NCI-H524 (cell line): ENCODE data around the gene FOXI2.
A peak's percentile ranks its signal among the peaks of the same experiment; 100 is the strongest.

Experiments
- DNase-seq, 2 experiments: peaks; one replicate each; lab custom pipeline; 2025; lab: John Stamatoyannopoulos, UW

Gene FOXI2

DNA sequence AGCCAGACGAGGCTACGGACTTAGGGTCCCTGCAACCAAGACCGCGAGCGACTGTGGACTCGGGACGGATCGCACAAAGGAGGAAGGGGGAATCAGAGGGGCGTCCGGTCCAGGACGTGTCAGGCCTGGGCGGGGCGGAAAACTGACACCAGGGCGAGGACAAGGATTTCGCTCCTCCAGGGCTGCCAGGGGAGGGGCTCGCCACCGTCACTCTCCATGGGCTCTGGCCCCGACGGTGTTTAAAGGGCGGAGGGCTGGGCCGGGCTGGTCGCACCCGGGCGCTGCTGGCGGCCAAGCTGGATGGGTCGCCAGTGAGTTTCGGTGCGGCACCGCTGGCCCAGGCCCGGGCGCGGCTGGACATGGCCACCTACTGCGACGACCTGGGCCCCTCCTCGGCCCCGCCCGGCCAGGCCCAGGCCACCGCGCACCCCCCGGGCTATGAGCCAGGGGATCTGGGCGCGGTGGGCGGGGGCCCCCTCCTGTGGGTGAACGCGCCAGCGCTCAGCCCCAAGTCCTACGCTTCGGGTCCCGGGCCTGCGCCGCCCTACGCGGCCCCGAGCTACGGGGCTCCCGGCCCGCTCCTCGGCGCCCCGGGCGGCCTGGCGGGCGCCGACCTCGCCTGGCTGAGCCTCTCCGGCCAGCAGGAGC, at the start of gene FOXI2:
Gene FOXI2, plus strand, starts transcription at position 271 of the 648 bp plus-strand sequence. Its CDS starts 89 bp downstream, at position 360.
- no peak for DNase-seq

DNA sequence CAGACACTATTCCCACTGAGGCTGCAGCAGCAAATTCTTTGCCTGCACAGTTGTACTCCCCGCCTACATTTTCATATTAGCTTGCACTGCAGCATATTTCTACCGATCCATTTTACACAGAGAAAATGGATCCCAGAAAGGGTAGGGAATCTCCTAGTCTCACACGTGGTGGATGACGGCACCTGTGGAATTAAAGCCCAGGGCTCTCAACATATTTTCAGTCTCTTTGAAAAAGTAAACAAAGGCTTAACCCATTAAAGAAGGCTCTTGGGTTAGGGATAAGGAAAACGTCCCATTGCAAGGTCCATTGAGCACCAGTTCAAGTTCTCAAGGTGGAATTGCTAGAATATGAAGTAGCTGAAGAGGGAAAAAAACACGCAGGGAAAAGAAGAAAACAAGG, 49.4 kb upstream of the FOXI2 start:
- no peak for DNase-seq

DNA sequence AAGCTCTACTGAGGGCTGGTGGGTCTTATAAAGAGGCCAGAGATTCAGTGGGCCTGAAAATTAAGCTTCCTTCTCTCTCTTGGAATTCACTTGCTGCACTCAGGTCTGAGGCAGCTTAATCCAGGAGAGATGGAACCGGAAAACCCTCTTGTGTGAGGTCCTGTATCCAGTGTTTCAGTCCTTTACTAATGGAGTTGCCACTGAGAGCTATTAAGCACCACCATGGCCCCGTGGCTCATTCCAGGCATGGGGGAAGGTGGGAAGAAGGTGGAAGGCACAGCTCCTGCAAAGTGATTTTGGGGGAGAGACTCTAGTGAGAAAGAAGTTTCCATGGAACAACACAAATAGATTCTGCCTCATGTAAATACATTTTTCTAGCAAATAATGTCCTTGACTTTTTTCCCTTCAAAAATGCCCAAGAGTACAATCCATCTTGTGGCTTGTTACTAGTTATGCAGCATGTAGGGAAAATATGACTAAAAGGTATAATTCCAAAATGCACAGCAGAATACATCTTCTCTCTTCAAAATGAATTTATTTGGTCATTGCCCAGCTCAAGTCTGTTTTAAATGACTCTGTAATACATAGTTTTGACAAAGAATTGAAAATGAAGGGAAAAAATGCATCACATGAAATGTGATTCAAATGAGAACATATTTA, 46.7 kb upstream of the FOXI2 start:
- DNase-seq: no peak

DNA sequence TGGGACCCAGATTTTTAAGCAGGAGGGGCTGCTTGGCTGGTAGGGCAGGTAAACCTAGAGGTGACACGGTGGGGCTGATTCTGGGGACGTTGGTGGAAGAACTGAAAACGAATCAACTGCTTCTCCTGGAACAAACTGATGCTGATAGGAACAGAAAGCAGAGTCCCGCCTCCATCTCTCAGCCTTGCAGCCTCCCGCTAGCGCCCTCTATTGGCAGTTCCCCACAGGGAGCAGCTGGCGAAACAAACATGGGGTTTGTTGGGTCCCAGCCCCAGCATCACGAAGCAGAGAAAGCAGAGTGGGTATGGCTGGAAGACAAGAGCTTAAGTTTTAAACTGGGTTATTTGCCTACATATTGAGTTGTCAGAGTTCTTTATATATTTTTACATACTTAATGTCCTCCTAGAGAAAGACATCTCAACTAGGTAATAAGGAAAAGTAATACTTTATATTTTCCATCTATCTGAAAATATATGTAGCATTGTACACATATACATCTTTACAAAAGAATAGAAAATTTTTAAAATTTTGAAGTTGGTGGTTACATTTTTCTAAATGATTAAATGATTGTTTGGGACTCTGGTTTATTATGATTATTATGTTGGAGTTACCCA, 42.3 kb upstream of the FOXI2 start:
- DNase-seq: peak; percentile 12 to 38

DNA sequence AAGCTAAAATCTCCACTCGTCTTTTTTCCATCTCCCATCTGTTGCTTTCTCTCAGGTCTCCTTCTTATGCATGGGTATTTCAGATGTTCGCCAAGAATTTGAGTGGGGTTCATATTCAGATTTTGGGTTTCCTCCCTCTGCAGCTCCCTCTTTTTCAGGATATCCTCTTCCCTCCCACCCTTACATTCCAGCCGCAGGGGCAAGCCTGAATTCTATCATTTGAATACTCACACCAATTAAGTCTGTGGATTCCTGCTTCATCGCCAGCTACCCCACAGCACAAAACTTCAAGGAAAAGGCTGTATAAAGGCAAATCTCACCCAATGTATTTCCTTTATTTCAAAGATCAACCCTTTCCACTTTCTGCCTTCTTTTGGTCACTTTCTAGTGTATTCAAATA, 41.6 kb upstream of the FOXI2 start:
- no peak for DNase-seq

DNA sequence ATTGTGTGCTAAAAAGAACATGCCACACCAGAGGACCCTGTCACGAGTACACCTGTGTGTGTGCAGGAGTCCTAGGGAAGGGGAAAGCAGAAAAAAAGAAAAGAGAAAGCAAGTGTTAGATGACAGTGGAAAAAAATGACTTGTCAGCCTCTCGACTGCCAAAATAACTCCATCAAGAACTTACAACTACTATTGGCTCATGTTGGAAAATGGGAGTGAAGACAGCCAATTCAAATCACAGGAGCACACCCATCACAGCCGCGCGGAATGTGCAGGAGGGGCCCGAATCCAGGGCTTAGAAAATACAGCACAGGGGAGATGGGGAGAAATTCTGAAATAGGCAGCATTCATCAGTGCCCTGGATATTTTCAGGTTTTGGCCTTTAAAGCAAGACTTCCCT, 38.1 kb upstream of the FOXI2 start:
- DNase-seq: no peak

DNA sequence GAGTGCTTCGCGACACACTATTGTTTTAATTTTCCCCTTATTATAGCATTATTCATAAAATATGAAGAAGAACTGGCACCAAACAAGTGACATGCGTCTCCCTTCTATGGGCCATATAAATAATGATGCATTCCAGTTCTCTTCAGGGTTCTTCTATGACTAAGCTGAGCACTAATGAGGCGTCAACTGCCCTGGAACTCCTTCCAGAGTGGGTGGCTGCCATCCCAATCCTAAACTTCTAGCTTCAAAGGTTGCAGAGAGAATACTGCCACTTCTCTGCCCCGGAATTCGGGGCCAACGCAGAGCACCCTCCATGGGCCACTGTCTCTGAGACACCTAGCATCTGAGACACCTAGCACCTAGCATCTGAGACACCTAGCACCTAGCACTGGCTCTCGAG, 37.7 kb upstream of the FOXI2 start:
- DNase-seq: no peak

DNA sequence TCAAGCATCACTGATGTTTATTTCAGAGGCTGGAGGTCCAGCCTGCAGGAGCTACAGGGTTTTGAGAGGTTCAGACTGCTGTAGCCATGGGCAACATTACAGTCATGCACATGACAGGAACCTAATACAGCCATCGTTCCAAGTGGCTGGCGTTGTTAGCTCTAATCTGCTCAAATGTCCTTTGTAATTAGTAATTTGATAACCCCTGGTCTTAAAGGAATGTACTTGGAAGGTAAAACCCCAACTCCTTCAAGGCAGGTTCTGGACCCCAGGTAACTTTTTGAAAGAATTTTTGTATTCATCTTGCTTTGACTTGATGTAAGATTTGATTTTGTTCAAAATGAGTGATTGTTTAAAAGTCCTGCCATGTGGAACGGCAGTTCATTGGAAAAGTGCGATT, 34.7 kb upstream of the FOXI2 start:
- DNase-seq: peak in 1 of 2 experiments; percentile 60

DNA sequence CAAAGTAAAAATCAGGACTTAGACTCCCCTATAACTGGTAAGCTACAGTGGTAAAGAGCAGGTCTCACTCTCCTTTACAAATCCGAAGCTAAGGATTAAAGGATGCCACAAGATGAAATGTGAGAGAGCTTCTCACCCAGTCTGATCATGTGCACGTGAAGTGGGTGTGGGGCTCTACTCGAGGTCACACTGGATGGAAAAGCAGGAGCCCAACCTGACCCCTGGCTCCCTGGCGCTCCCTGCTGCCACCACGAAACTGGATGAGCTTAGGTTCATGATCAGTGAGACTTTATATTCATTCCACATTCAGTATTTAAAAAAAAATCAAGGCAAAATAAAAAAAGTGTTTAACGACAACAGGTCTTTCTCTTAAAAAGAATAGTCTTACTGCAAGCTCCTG, 21.7 kb upstream of the FOXI2 start:
- peak in 1 of 2 experiments; percentile 62 for DNase-seq

DNA sequence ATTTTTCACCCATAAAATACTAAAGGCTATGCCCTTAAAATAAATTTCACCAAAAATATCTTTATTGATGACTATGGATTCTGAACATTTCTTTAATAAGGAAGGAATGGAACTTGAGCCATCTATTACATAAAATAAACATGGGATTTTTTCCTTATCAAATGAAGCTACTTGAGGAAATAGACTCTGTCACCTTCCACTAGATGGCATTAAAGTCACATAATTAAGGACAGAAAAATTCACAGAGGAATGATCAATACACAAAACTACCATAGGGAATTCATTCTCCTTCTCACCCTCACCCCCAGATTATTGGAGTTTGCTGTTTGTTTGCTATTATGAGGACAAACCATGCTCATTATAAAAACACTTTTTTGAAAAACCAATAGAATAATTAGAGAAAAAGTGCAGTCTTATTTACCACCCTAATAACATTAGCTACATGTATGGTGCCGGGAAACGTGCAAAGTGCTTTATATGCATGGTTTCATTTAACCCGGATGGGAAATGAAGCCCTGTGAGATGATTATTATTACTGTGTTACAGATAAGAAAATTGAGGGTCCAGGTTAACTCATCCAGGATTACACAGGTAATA, 21.1 kb upstream of the FOXI2 start:
- peak in 1 of 2 experiments; percentile 28 for DNase-seq

DNA sequence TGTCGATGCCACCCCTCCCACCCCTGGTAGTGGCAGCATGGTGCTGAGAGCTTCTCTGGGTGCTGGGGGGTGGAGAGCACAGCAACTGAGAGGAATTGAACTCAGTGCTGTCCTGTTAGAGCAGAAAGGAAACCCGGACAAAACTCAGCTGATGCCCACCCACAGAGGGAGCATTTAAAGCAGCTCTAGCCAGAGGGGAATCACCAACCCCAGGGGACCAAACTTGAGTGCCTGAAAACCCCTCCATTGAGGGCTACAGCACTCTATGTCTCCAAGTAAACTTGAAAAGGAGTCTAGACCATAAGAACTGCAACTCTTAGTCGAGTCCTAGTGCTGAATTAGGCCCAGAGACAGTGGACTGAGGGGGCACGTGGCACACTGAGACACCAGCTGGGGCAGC, 16.8 kb upstream of the FOXI2 start:
- DNase-seq: no peak

DNA sequence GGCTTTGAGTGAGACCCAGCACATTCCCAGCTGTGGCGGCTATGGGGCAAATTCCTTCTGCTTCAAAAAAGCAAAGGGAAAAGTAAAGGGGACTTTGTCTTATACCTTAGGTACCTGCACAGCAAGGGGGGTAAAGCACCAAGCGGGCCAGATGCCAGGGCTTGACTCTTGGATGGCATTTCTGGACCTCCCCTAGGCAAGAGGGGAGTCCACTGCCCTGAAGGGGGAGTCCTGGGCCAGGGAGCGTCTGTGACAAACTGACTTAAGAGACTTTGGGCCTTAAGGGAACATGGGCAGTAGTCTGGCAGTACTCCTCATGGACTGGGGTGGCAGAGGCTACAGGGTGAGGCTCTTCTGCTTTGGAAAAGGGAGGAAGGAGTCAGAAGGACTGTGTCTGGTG, 16.1 kb upstream of the FOXI2 start:
- DNase-seq: no peak

DNA sequence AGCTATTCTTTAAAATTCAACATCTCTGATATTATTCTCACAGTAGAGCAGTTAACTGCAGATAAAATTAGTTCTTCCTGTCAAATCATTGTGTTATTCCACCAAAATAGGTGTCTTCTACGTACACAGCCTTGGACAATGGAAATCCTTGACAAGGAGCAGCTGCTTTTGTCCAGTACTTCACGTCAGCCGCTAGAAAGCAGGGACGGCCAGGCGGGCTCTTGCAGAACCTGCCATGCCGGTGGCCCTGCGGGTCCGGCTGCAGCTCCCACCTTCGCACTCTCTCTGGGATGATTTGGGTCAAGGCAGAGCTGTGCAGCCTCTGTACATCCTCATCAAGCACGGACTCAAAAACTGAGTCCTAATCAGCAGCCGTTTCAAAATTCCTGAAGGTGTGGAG, 2.2 kb upstream of the FOXI2 start:
- no peak for DNase-seq

DNA sequence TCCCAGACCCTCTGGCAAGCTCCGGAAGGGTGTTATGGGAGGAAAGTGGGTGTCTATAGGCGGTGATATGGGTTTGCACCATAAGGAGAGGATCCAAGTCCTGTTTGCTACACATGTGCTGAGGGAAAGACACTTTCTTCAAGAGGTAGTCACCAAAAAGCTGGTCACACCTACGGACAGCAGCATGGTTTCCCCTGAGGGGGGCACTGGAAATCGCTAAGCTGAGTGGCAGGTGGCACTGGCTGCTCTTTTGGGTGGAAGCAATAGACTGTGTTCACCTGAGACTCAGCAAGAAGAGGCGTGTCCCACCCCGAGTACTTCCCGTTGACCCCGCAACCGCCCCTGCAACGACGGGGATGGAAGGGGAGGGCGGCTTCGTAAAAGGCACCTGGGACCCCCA, 1.8 kb upstream of the FOXI2 start:
- no peak for DNase-seq

DNA sequence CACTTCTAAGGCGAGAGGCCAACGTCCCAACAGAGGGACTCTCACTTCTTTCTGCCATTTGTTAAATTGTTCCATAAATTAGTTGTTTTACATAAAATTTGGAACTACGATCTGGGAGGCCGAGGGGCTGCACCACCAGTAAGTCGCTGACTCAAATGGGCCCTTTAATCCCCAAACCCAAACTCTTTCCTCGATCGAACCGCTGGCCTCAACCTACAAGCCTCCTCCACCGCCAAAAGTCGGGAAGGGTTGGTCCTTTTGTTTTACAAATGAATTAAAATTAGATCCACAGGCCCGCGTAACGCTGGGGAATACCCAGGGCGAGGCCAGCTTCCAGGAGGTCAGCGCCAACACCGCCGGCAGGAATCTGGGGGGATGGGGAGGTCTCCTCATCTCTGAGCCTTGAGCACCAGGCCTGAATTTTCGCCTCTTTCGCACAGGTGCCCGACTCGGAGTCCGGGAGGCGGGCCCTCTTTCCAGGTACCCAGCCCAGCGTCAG, 1.2 kb upstream of the FOXI2 start:
- DNase-seq: no peak

DNA sequence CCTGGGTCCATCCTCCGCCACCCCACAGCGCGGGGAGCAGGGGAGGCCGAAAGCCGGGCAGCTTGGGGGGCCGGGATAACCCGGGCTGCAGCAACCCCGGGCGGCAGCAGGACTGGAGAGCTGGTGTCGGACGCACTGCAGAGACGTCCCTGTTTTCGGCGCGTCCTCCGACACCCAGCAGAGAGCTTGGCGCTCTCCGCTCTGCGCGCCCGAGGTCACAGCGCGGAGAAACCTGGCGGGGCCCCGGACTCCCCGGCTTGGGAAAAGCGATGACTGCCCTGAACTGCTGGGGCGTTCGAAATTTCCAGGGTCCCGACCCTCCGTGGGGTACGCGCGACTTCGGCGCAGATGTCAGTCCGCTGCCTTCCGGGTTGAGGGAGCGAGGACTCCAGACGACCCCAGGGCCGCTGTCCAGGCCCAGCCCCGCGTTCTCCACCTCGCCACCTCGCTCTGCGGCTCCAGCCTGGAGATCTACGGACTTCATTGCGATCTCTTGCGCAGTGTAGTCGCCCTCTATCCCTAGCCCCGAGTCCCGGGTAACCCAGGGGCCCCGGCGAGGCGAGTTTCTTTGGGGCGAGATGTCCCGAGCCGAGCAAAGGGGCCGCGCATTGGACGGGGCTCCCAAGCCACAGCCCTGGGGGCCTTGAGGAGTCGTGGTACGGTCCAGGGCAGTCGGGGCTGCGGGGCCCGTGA, 617 bp upstream of the FOXI2 start:
- no peak for DNase-seq

DNA sequence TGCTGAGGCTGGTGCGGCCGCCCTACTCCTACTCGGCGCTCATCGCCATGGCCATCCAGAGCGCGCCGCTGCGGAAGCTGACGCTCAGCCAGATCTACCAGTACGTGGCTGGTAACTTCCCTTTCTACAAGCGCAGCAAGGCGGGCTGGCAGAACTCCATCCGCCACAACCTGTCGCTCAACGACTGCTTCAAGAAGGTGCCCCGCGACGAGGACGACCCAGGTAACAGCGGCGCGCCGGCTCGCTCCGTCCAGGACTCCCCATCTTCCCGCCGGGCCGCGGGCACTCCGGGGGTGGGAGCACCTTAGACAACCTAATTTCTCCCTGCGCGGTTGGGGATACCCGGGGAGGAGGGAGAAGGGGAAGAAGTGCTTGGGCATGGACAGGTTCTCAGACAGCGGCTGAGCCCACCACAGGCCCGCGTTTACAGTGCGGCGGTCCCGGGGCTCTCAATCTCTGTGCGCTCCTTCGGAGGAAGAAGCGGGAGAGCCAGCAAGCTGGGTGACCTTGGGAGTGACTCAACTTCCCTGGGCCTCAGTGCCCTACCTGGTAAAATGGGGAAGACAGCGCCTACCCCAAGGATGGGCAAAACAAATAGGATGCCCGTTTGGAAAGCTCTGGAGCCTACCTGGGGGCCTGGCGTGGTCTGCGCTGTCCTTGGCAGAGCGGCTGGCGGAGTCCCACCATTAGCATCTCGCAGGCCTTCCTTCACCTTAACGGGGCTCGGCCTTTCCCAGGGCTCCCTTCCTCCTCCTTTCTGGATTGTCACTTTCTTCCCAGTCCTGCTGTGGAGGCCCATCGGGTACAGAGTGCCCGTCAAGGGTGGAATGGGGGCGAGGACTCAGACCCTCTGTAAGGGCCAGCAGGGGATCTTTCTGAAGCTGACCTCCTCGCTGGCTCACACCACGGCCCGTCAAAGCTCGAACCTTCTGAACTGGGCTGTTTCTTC, 852 bp downstream of the FOXI2 start:
- DNase-seq: no peak

DNA sequence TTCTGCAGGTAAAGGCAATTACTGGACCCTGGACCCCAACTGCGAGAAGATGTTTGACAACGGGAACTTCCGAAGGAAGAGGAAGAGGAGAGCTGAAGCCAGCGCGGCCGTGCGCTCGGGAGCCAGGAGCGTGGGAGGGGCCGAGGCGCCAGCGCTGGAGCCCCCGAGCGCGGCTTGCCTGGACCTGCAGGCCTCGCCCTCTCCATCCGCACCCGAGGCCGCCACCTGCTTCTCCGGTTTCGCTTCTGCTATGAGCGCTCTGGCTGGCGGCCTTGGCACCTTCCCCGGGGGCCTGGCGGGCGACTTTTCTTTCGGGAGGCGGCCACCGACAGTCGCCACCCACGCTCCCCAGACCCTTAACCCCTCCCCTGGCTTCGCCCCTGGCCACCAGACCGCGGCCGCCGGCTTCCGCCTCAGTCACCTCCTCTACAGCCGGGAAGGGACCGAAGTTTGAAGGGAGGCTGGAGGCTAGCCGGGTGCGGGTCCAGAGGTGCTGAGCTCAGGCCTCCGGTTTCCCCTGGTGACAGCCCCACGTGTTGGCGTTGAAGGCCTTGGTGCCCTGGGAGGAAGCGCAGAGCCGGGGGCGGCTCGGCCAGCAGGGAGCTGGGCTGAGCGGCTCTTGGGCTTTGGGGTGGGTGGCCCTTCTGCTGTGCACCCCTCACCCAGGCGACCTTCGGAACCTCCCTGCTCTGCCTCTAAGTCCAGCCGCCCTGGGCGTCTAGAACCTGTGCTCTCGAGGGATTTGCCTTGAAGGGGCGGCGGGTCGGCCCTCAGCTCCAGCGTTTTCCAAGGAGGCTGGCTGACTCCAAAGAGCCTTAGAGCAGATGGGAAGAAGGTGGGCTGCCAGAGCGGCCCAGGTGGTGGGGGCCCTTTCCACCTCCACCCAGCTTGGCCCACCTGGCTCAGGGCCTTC, 1.8 kb downstream of the FOXI2 start:
- DNase-seq: peak in 1 of 2 experiments; percentile 16

DNA sequence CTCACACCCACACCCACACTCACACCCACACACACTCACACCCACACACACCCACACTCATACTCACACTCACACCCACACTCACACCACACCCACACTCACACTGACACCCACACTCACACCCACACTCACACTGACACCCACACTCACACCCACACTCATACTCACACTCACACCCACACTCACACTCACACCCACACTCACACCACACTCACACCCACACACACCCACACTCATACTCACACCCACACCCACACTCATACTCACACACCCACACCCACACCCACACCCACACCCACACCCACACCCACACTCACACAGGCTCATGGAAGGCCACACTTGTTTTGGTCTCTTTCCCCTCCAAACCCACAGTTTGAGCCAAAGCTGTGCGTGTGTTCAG, 2.9 kb downstream of the FOXI2 start:
- no peak for DNase-seq

DNA sequence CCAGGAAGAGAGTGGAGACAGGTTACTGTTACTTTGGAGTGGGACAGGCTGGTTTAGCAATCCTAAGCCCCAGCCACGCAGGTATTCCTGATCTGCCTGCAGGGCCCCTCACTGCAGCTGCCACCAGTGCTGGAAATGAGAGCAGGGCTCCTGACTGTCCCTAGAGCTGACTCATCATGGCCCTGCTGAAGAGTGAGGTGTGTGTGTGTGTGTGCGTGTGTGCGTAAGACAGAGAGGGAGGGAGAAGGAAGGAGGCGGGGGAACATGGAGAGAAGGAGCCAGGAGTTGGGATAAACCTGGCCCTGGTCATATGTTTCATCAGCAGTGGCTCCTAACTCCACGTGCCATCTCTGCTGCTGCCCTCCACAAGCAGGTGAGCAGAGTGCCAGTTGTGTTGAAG, 3.6 kb downstream of the FOXI2 start:
- peak in 1 of 2 experiments; percentile 5 for DNase-seq
